Uterus (tissue), 4 donors: Measurements from ENCODE around the gene MTHFD1. TPM values are rescaled to one million over a fixed set of nuclear protein-coding genes. Genes with fewer than 3 reads are reported as not detected.
"Not testable (repeated sequence)": the region's sequence is repeated elsewhere in the genome, so short reads cannot be mapped to it uniquely, and the experiment has no call there.

ENCODE experiments used
- DNase-seq, 2 donors: peaks; one replicate each; pipeline ENCODE4 v3.0.0-alpha.2; 2019 to 2020
- H3K27ac ChIP-seq, 2 donors: fragments of 200-600 bp; sonication (generic); 1 replicate in 1 of 2; 2 replicates in 1 of 2; pipeline ENCODE4 v1.5.1; 2016 to 2018
- H3K27me3 ChIP-seq, 2 donors: fragments of 200-600 bp; sonication (generic); one replicate each; pipeline ENCODE4 v1.5.1; 2018 to 2019; ENCODE audit warnings: control low read depth in 1 of 2
- H3K36me3 ChIP-seq, 2 donors: fragments of 200-600 bp; sonication (generic); one replicate each; pipeline ENCODE4 v1.5.1; 2019; ENCODE audit warnings: control low read depth in 1 of 2
- H3K4me1 ChIP-seq, 2 donors: fragments of 200-600 bp; sonication (generic); one replicate each; pipeline ENCODE4 v1.5.1; 2018 to 2019; ENCODE audit warnings: control low read depth in 1 of 2
- H3K4me3 ChIP-seq, 2 donors: fragments of 200-600 bp; sonication (generic); 1 replicate in 1 of 2; 2 replicates in 1 of 2; pipeline ENCODE4 v1.5.1; 2018 to 2019; ENCODE audit warnings: mild to moderate bottlenecking in 1 of 2
- H3K9me3 ChIP-seq, 2 donors: fragments of 200-600 bp; sonication (generic); one replicate each; pipeline ENCODE4 v1.5.1; 2019; ENCODE audit warnings: control low read depth in 1 of 2
- CTCF ChIP-seq, 4 experiments: fragments of 200-600 bp in 2 of 4; fragments of 450-650 bp in 2 of 4; sonication (generic) in 2 of 4; IDR thresholded peaks; one replicate each; pipeline ENCODE4 v1.5.1; 2016 to 2019; ENCODE audit warnings: antibody characterized with exemption in 4 of 4, mild to moderate bottlenecking in 2 of 4, moderate library complexity in 1 of 4
- POLR2A ChIP-seq, 2 donors: fragments of 450-650 bp; IDR thresholded peaks; one replicate each; pipeline ENCODE4 v1.6.1; 2016; ENCODE audit warnings: antibody characterized with exemption in 2 of 2, mild to moderate bottlenecking in 1 of 2, moderate library complexity in 1 of 2
- intact Hi-C: fragments of 100-400 bp; cut with DNase I; formaldehyde crosslinking; loops from one replicate; pipeline ENCODE4 v1.15.1; 2023; ENCODE audit warnings: low total_unique reads
- total RNA-seq, 4 donors: library from RNA; depleted of rRNA in 3 of 4; stranded (reverse); fragments of >200 nt in 3 of 4; gene quantifications; one replicate each; pipeline versions ENCODE4 v1.1.0 to v1.2.4, GENCODE V29; 2014 to 2023
- donor health status: DM: yes; HTN: yes; CAD: no.

Gene MTHFD1
- total RNA-seq, 4 donors from 2014 or later = 13.5 to 145 (median 50.0) TPM

- DNase-seq = no peak
- H3K4me1 ChIP-seq = no peaks in the 10 kb centered on the region
- H3K36me3 ChIP-seq = no peaks in the 10 kb centered on the region
- no peaks in the 10 kb centered on the region for H3K9me3 ChIP-seq
- intact Hi-C loops = no loop called here
- H3K27ac ChIP-seq = no peak overlapping the region
- H3K4me3 ChIP-seq = no peak overlapping the region
- TF ChIP-seq POLR2A (IDR thresholded peaks at IDR 0.05) (no peak), CTCF (IDR thresholded peaks at IDR 0.05) (no peak)
- H3K27me3 ChIP-seq = no peaks in the 10 kb centered on the region
These were observed 38.2 kb upstream of the MTHFD1 start for GRCh38 chr14:64349741-64350490.

GRCh38 chr14:64363265-64363846, 24.8 kb upstream of the MTHFD1 start:
- Histone ChIP-seq H3K4me1 (no peaks in the 10 kb centered on the region), H3K36me3 (no peaks in the 10 kb centered on the region), H3K9me3 (no peaks in the 10 kb centered on the region), H3K27ac (no peak overlapping the region), H3K4me3 (no peak overlapping the region), H3K27me3 (no peaks in the 10 kb centered on the region)
- intact Hi-C loops = no loop called here
- TF ChIP-seq CTCF (IDR thresholded peaks at IDR 0.05) (no peak), POLR2A (IDR thresholded peaks at IDR 0.05) (no peak)
- no peak for DNase-seq

GRCh38 chr14:64364907-64365306, 23.2 kb upstream of the MTHFD1 start:
- no peak overlapping the region for H3K27ac ChIP-seq
- intact Hi-C loops = no loop called here
- H3K36me3 ChIP-seq = no peaks in the 10 kb centered on the region
- DNase-seq = no peak
- H3K9me3 ChIP-seq = no peaks in the 10 kb centered on the region
- H3K4me1 ChIP-seq = no peaks in the 10 kb centered on the region
- TF ChIP-seq POLR2A (IDR thresholded peaks at IDR 0.05) = no peak
- TF ChIP-seq CTCF (IDR thresholded peaks at IDR 0.05) = no peak
- no peaks in the 10 kb centered on the region for H3K27me3 ChIP-seq
- H3K4me3 ChIP-seq = no peak overlapping the region

GRCh38 chr14:64365358-64365889, 22.7 kb upstream of the MTHFD1 start:
- H3K27ac ChIP-seq, H3K36me3 ChIP-seq, intact Hi-C loops, H3K9me3 ChIP-seq, DNase-seq, H3K27me3 ChIP-seq, H3K4me1 ChIP-seq, H3K4me3 ChIP-seq: not testable (repeated sequence)

- Histone ChIP-seq H3K4me3 (no peak overlapping the region), H3K27ac (no peak overlapping the region), H3K9me3 (no peaks in the 10 kb centered on the region), H3K4me1 (no peaks in the 10 kb centered on the region), H3K36me3 (no peaks in the 10 kb centered on the region), H3K27me3 (no peaks in the 10 kb centered on the region)
- intact Hi-C loops = no loop called here
- DNase-seq = no peak
- TF ChIP-seq POLR2A (IDR thresholded peaks at IDR 0.05) (no peak), CTCF (IDR thresholded peaks at IDR 0.05) (no peak)
These were observed 19.0 kb upstream of the MTHFD1 start for GRCh38 chr14:64369201-64369600.
